MM.1S (cell line): ENCODE results near the gene S100Z.

Experiments used
- DNase-seq: peaks from one replicate; pipeline ENCODE4 v3.0.0-alpha.2; 2015
- H2AFZ ChIP-seq: fragments of 300-600 bp; sonication (generic); 2 replicates; pipeline ENCODE4 v1.6.0; 2016; ENCODE audit warnings: antibody characterized with exemption, low read length
- H3F3A ChIP-seq: fragments of 300-600 bp; sonication (generic); 2 replicates; pipeline ENCODE4 v1.6.1; 2016; ENCODE audit warnings: mild to moderate bottlenecking, antibody characterized with exemption, low read length, moderate library complexity, mixed read lengths; ENCODE audit not compliant: insufficient read depth
- H3K27ac ChIP-seq: fragments of 300-600 bp; sonication (generic); 2 replicates; pipeline ENCODE4 v1.5.1; 2016; ENCODE audit warnings: mild to moderate bottlenecking, low read length
- H3K27me3 ChIP-seq: fragments of 300-600 bp; sonication (generic); replicated peaks from 2 replicates; pipeline ENCODE4 v1.6.0; 2016; ENCODE audit warnings: low read length; ENCODE audit not compliant: insufficient read depth
- H3K36me3 ChIP-seq: fragments of 300-600 bp; sonication (generic); replicated peaks from 2 replicates; pipeline ENCODE4 v1.6.1; 2016; ENCODE audit warnings: mild to moderate bottlenecking, low read length, mixed read lengths; ENCODE audit not compliant: insufficient read depth
- H3K4me1 ChIP-seq: fragments of 300-600 bp; sonication (generic); 2 replicates; pipeline ENCODE4 v1.6.1; 2016; ENCODE audit warnings: low read length, mixed read lengths
- H3K4me2 ChIP-seq: fragments of 300-600 bp; sonication (generic); 2 replicates; pipeline ENCODE4 v1.6.0; 2016; ENCODE audit warnings: low read depth, low read length
- H3K4me3 ChIP-seq: fragments of 300-600 bp; sonication (generic); 2 replicates; pipeline ENCODE4 v1.5.1; 2016; ENCODE audit warnings: low read length, mixed read lengths
- H3K79me2 ChIP-seq: fragments of 300-600 bp; sonication (generic); 2 replicates; pipeline ENCODE4 v1.6.1; 2016; ENCODE audit warnings: mixed run types, low read length, mixed read lengths
- H3K9ac ChIP-seq: fragments of 300-600 bp; sonication (generic); 2 replicates; pipeline ENCODE4 v1.6.1; 2016; ENCODE audit warnings: low read length, mixed read lengths
- H3K9me2 ChIP-seq: fragments of 300-600 bp; sonication (generic); replicated peaks from 2 replicates; pipeline ENCODE4 v1.6.1; 2016; ENCODE audit warnings: mild to moderate bottlenecking, low read length, mixed read lengths; ENCODE audit not compliant: insufficient read depth
- H3K9me3 ChIP-seq: fragments of 300-600 bp; sonication (generic); replicated peaks from 2 replicates; pipeline ENCODE4 v1.6.1; 2016; ENCODE audit warnings: mild to moderate bottlenecking, low read length, mixed read lengths; ENCODE audit not compliant: insufficient read depth
- H4K20me1 ChIP-seq: fragments of 300-600 bp; sonication (generic); 2 replicates; pipeline ENCODE4 v1.6.1; 2016; ENCODE audit warnings: mild to moderate bottlenecking, low read length, moderate library complexity, mixed read lengths; ENCODE audit not compliant: insufficient read depth
- EZH2 ChIP-seq: fragments of 300-600 bp; sonication (generic); optimal IDR thresholded peaks from 2 replicates; pipeline ENCODE3; 2017; ENCODE audit warnings: low read depth, mild to moderate bottlenecking, antibody characterized with exemption, low read length, mixed read lengths
- EZH2phosphoT487 ChIP-seq: fragments of 300-600 bp; sonication (generic); IDR thresholded peaks from 2 replicates; pipeline ENCODE4 v1.6.1; 2018; ENCODE audit warnings: antibody characterized with exemption, low read length
- TF ChIP-seq, protein P1 (sequence below): fragments of 300-600 bp; sonication (generic); IDR thresholded peaks from 2 replicates; pipeline ENCODE4 v1.5.1; 2016; ENCODE audit warnings: antibody characterized with exemption, low read length, mixed read lengths

Gene S100Z

GRCh38 chr5:76841361-76841760 is 8.5 kb upstream of the S100Z start:
- Histone ChIP-seq H3K36me3 (no peaks in the 10 kb centered on the region), H3K27ac (no peak overlapping the region), H3K4me3 (no peak overlapping the region), H3K9me2 (no peaks in the 10 kb centered on the region), H3K9me3 (no peaks in the 10 kb centered on the region), H2AFZ (no peak overlapping the region), H3K9ac (no peak overlapping the region), H3F3A (no peaks in the 10 kb centered on the region), H3K79me2 (no peaks in the 10 kb centered on the region), H3K4me1 (no peaks in the 10 kb centered on the region), H3K4me2 (no peak overlapping the region), H4K20me1 (no peaks in the 10 kb centered on the region), H3K27me3 (no peaks in the 10 kb centered on the region)
- DNase-seq: no peak
- TF ChIP-seq EZH2phosphoT487: no peak
- no peak for TF ChIP-seq EZH2
- TF ChIP-seq, protein P1, sequence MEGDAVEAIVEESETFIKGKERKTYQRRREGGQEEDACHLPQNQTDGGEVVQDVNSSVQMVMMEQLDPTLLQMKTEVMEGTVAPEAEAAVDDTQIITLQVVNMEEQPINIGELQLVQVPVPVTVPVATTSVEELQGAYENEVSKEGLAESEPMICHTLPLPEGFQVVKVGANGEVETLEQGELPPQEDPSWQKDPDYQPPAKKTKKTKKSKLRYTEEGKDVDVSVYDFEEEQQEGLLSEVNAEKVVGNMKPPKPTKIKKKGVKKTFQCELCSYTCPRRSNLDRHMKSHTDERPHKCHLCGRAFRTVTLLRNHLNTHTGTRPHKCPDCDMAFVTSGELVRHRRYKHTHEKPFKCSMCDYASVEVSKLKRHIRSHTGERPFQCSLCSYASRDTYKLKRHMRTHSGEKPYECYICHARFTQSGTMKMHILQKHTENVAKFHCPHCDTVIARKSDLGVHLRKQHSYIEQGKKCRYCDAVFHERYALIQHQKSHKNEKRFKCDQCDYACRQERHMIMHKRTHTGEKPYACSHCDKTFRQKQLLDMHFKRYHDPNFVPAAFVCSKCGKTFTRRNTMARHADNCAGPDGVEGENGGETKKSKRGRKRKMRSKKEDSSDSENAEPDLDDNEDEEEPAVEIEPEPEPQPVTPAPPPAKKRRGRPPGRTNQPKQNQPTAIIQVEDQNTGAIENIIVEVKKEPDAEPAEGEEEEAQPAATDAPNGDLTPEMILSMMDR: no peak

DNA sequence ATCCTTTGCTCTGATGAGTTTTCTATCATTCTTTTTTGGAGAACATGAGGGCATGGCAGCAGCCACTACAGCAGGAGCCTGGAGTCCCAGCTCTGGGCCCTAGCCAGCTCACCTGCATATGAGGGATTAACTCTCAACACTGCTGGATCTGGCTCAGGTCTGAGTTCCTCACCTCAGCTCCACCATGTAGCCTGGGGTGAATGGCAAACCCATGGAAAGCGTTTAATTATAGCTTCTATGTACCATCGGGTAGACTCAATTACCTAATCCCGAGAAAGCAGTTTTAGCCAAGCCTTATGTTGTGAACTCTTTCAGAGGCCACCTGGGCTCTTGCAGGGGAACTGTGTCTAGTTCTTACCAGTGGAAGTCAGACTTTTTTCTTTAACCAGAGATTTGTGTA is 3.9 kb upstream of the S100Z start:
- Histone ChIP-seq H4K20me1 (no peaks in the 10 kb centered on the region), H3K27ac (no peak overlapping the region), H3F3A (no peaks in the 10 kb centered on the region), H3K9me2 (no peaks in the 10 kb centered on the region), H3K4me1 (no peaks in the 10 kb centered on the region), H3K4me3 (no peak overlapping the region), H3K9me3 (no peaks in the 10 kb centered on the region), H3K4me2 (no peak overlapping the region), H3K9ac (no peak overlapping the region), H3K27me3 (no peaks in the 10 kb centered on the region), H3K79me2 (no peaks in the 10 kb centered on the region), H3K36me3 (no peaks in the 10 kb centered on the region), H2AFZ (no peak overlapping the region)
- TF ChIP-seq, protein P1: no peak
- TF ChIP-seq EZH2phosphoT487 (no peak), EZH2 (no peak)
- DNase-seq: no peak

DNA sequence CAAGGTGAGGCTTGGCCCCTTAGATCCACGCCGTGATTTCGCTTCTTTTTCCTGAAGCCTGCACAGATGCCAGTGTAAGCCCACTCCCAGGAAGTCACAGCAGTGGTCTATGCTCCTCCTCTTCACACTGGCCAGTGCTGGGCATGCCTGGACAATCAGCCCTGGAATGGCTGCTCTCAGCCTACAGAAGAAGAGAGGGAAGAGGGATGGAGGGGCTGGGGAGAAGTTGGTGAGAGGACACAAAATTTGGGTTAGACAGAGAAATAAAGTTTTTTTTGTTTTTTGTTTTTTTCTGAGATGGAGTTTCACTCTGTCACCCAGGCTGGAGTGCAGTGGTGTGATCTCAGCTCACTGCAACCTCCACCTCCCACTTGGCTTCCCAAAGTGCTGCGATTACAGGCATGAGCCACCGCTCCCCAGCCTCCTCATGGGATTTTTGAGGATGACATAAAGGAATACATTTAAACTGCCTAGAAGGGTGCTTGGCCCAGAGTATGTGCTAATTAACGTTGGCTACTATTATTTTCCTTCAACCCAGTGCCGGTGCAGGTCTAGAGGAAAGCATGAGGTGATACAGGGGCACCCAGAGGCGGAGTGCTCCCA is 830 bp downstream of the S100Z start:
- Histone ChIP-seq H3F3A (no peaks in the 10 kb centered on the region), H3K9ac (no peak overlapping the region), H3K4me2 (no peak overlapping the region), H3K36me3 (no peaks in the 10 kb centered on the region), H3K79me2 (no peaks in the 10 kb centered on the region), H3K9me2 (no peaks in the 10 kb centered on the region), H3K27me3 (no peaks in the 10 kb centered on the region), H3K27ac (no peak overlapping the region), H3K9me3 (no peaks in the 10 kb centered on the region), H2AFZ (no peak overlapping the region), H3K4me1 (peaks cover 2% of the 10 kb centered on the region), H3K4me3 (no peak overlapping the region), H4K20me1 (no peaks in the 10 kb centered on the region)
- no peak for DNase-seq
- TF ChIP-seq EZH2phosphoT487 (no peak), EZH2 (no peak)
- TF ChIP-seq, protein P1: no peak
